C4-2B (cell line): Measurements from ENCODE around the gene HERC5.

ENCODE experiments used
- CTCF ChIP-seq: fragments of 450-650 bp; conservative IDR thresholded peaks from 2 replicates; pipeline ENCODE4 v1.5.1; 2017; ENCODE audit warnings: mild to moderate bottlenecking
- ZFX ChIP-seq: fragments of 450-650 bp; IDR thresholded peaks from 2 replicates; pipeline ENCODE4 v1.6.1; 2017

GRCh38 chr4:88456670-88457306, at the start of gene HERC5:
- peak; percentile 85 for TF ChIP-seq CTCF
- no peak for TF ChIP-seq ZFX
